Naive thymus-derived CD8-positive, alpha-beta T cell (primary cell): Measurements from ENCODE around the gene KANSL1. TPM values are rescaled to one million over a fixed set of nuclear protein-coding genes. Genes with fewer than 3 reads are reported as not detected.
"Not testable (repeated sequence)": the region's sequence is repeated elsewhere in the genome, so short reads cannot be mapped to it uniquely, and the experiment has no call there.

Experiments
- ATAC-seq, 2 donors: fragments of 150-1000 bp; cut with Tn5 transposase in 1 of 2; sonication (Bioruptor Pico), chemical (Tn5 transposase) in 1 of 2; 1 replicate in 1 of 2; 2 replicates in 1 of 2; pipeline ENCODE4 v1.10.0; 2021; ENCODE audit warnings: mild to moderate bottlenecking in 2 of 2, moderate library complexity in 2 of 2
- POLR2A ChIA-PET: fragments of 350-600 bp; sonication (Branson Sonifier 250); formaldehyde crosslinking; loops from one replicate; lab custom pipeline; 2021; ENCODE audit warnings: antibody characterized with exemption; lab: Charles Lee
- DNase-seq, 10 donors: peaks; one replicate each; pipeline versions ENCODE4 v3.0.0 to v3.0.0-alpha.2; 2020 to 2022
- H3K27ac Mint-ChIP-seq, 10 donors: one replicate each; pipeline ENCODE4 v1.8.0; 2020 to 2022; ENCODE audit warnings: mild to moderate bottlenecking in 10 of 10, mixed read lengths in 10 of 10, moderate library complexity in 4 of 10, inconsistent platforms in 1 of 10
- H3K27me3 Mint-ChIP-seq, 5 donors: one replicate each; pipeline ENCODE4 v1.8.0; 2021 to 2022; ENCODE audit warnings: mixed read lengths in 5 of 5
- H3K36me3 Mint-ChIP-seq, 3 donors: one replicate each; pipeline ENCODE4 v1.8.0; 2020 to 2022; ENCODE audit warnings: mixed read lengths in 3 of 3, mild to moderate bottlenecking in 2 of 3, inconsistent platforms in 1 of 3
- H3K4me1 Mint-ChIP-seq, 4 donors: one replicate each; pipeline ENCODE4 v1.8.0; 2021 to 2022; ENCODE audit warnings: mixed read lengths in 4 of 4
- H3K4me3 Mint-ChIP-seq, 10 donors: one replicate each; pipeline ENCODE4 v1.8.0; 2020 to 2022; ENCODE audit warnings: mild to moderate bottlenecking in 10 of 10, mixed read lengths in 10 of 10, moderate library complexity in 6 of 10, inconsistent platforms in 1 of 10
- H3K9me3 Mint-ChIP-seq, 9 donors: one replicate each; pipeline ENCODE4 v1.8.0; 2020 to 2022; ENCODE audit warnings: mixed read lengths in 9 of 9, mild to moderate bottlenecking in 3 of 9, inconsistent platforms in 1 of 9, moderate library complexity in 1 of 9
- polyA plus RNA-seq, 3 donors: library from polyadenylated mRNA; unstranded; fragments of 300-500 nt; fragmentation: Illumina TruSeq; gene quantifications; one replicate each; pipeline ENCODE4 v1.2.3, GENCODE V29; 2021
- total RNA-seq, 8 experiments: library from RNA in 2 of 8; stranded (reverse) in 2 of 8; gene quantifications; one replicate each; pipeline ENCODE4 v1.2.3 and lab custom pipeline; 2021 to 2026

Gene KANSL1
- total and polyA plus RNA-seq, 5 experiments from 2014 or later: 13.1 to 208 (median 16.6) TPM

GRCh38 chr17:46023783-46024388 lies 169.3 kb downstream of the KANSL1 start:
- Mint-ChIP-seq H3K4me1 (peaks cover 15 to 70% (median 32%) of the 10 kb centered on the region in 4 donors), H3K27me3 (no peaks in the 10 kb centered on the region), H3K27ac (peak overlapping the region in 6 of 10 donors; percentile 19 to 79 (median 30)), H3K9me3 (no peaks in the 10 kb centered on the region), H3K4me3 (no peak overlapping the region), H3K36me3 (peaks cover 0 to 22% (median 1%) of the 10 kb centered on the region in 3 donors)
- POLR2A ChIA-PET: no interaction called here
- no peak for ATAC-seq
- DNase-seq: no peak

- Mint-ChIP-seq H3K4me1 (peaks cover 15 to 69% (median 35%) of the 10 kb centered on the region in 4 donors), H3K27ac (peak overlapping the region in 6 of 10 donors; percentile 11 to 86 (median 51)), H3K36me3 (peaks cover 0 to 18% (median 1%) of the 10 kb centered on the region in 3 donors)
- not testable (repeated sequence) for H3K4me3 Mint-ChIP-seq, ATAC-seq, H3K9me3 Mint-ChIP-seq, H3K27me3 Mint-ChIP-seq, DNase-seq
- POLR2A ChIA-PET: interaction anchor here (0.6 kb wide), 1 partner anchor 152 kb away, joined by 3 read pairs; no protein-coding TSS in a partner anchor
Measured at GRCh38 chr17:46023366-46023765, 169.9 kb downstream of the KANSL1 start.

- H3K27ac Mint-ChIP-seq: peak overlapping the region in 9 of 10 donors; percentile 22 to 96 (median 91)
- H3K4me1 Mint-ChIP-seq: peaks cover 14 to 54% (median 32%) of the 10 kb centered on the region in 4 donors
- no peaks in the 10 kb centered on the region for H3K9me3 Mint-ChIP-seq
- ATAC-seq (no peak), DNase-seq (no peak)
- POLR2A ChIA-PET: interaction anchor here (1.1 kb wide), 1 partner anchor 17 kb away, joined by 3 read pairs; no protein-coding TSS in a partner anchor
- peaks cover 0 to 8% (median 1%) of the 10 kb centered on the region in 3 donors for H3K36me3 Mint-ChIP-seq
- H3K27me3 Mint-ChIP-seq: no peaks in the 10 kb centered on the region
- no peak overlapping the region for H3K4me3 Mint-ChIP-seq
Measured at GRCh38 chr17:46020998-46021397, 172.2 kb downstream of the KANSL1 start.

- Mint-ChIP-seq H3K4me1 (peaks cover 6 to 46% (median 26%) of the 10 kb centered on the region in 4 donors), H3K27ac (peak overlapping the region; percentile 22 to 97 (median 92)), H3K27me3 (no peaks in the 10 kb centered on the region), H3K9me3 (no peaks in the 10 kb centered on the region), H3K4me3 (peak overlapping the region in 7 of 10 donors; percentile 35 to 58 (median 47)), H3K36me3 (peaks cover 0 to 5% (median 1%) of the 10 kb centered on the region in 3 donors)
- POLR2A ChIA-PET: interaction anchor here (0.7 to 1.2 kb wide), 4 partner anchors 9 to 173 kb away, joined by 3 to 6 read pairs (median 4); partner anchors contain the start of gene KANSL1
- peak; percentile 96 to 99 for ATAC-seq
- DNase-seq: peak in 8 of 10 donors; percentile 14 to 72 (median 56)
Measured at GRCh38 chr17:46020023-46020761, 173.0 kb downstream of the KANSL1 start.

- not testable (repeated sequence) for ATAC-seq, H3K9me3 Mint-ChIP-seq, DNase-seq, H3K27me3 Mint-ChIP-seq, H3K36me3 Mint-ChIP-seq
- Mint-ChIP-seq H3K27ac (peak overlapping the region in 8 of 10 donors; percentile 27 to 97 (median 94)), H3K4me1 (peaks cover 5 to 44% (median 25%) of the 10 kb centered on the region in 4 donors), H3K4me3 (peak overlapping the region in 1 of 10 donors; percentile 50)
- POLR2A ChIA-PET: interaction anchor here (0.5 to 1.2 kb wide), 4 partner anchors 8 to 174 kb away, joined by 3 to 6 read pairs (median 4); partner anchors contain the start of gene KANSL1
Measured at GRCh38 chr17:46019408-46019925, 173.8 kb downstream of the KANSL1 start.

GRCh38 chr17:46013502-46014165 lies 179.6 kb downstream of the KANSL1 start:
- H3K27ac Mint-ChIP-seq: no peak overlapping the region
- H3K36me3 Mint-ChIP-seq: no peaks in the 10 kb centered on the region
- H3K27me3 Mint-ChIP-seq: peaks cover 0 to 4% (median 0%) of the 10 kb centered on the region in 5 donors
- ATAC-seq: no peak
- H3K4me3 Mint-ChIP-seq: no peak overlapping the region
- peaks cover 0 to 8% (median 5%) of the 10 kb centered on the region in 4 donors for H3K4me1 Mint-ChIP-seq
- DNase-seq: no peak
- POLR2A ChIA-PET: no interaction called here
- H3K9me3 Mint-ChIP-seq: no peaks in the 10 kb centered on the region

GRCh38 chr17:46013127-46013501 lies 180.1 kb downstream of the KANSL1 start:
- Mint-ChIP-seq H3K27me3 (peaks cover 0 to 4% (median 0%) of the 10 kb centered on the region in 5 donors), H3K4me3 (no peak overlapping the region), H3K27ac (no peak overlapping the region), H3K36me3 (no peaks in the 10 kb centered on the region), H3K4me1 (peaks cover 0 to 3% (median under 1%) of the 10 kb centered on the region in 4 donors), H3K9me3 (no peaks in the 10 kb centered on the region)
- POLR2A ChIA-PET: no interaction called here
- DNase-seq: no peak
- no peak for ATAC-seq

- no peaks in the 10 kb centered on the region for H3K4me1 Mint-ChIP-seq
- no peak overlapping the region for H3K27ac Mint-ChIP-seq
- peaks cover 0 to 4% (median 0%) of the 10 kb centered on the region in 5 donors for H3K27me3 Mint-ChIP-seq
- H3K4me3 Mint-ChIP-seq: no peak overlapping the region
- H3K36me3 Mint-ChIP-seq: no peaks in the 10 kb centered on the region
- DNase-seq (no peak), ATAC-seq (no peak)
- POLR2A ChIA-PET: no interaction called here
- no peaks in the 10 kb centered on the region for H3K9me3 Mint-ChIP-seq
Measured at GRCh38 chr17:46012506-46013079, 180.6 kb downstream of the KANSL1 start.

GRCh38 chr17:46011711-46012505 lies 181.3 kb downstream of the KANSL1 start:
- Mint-ChIP-seq H3K27ac (peak overlapping the region in 1 of 10 donors; percentile 29), H3K9me3 (no peaks in the 10 kb centered on the region), H3K4me3 (no peak overlapping the region), H3K27me3 (peaks cover 0 to 4% (median 0%) of the 10 kb centered on the region in 5 donors), H3K4me1 (no peaks in the 10 kb centered on the region), H3K36me3 (no peaks in the 10 kb centered on the region)
- POLR2A ChIA-PET: no interaction called here
- no peak for DNase-seq
- no peak for ATAC-seq

- ATAC-seq (no peak), DNase-seq (no peak)
- Mint-ChIP-seq H3K4me3 (no peak overlapping the region), H3K27ac (peak overlapping the region in 1 of 10 donors; percentile 19), H3K9me3 (no peaks in the 10 kb centered on the region), H3K27me3 (peaks cover 0 to 10% (median 0%) of the 10 kb centered on the region in 5 donors), H3K36me3 (no peaks in the 10 kb centered on the region), H3K4me1 (no peaks in the 10 kb centered on the region)
- POLR2A ChIA-PET: no interaction called here
Measured at GRCh38 chr17:46010597-46011186, 182.5 kb downstream of the KANSL1 start.
